Measurements from ENCODE around the gene DNAJC17. TPM values are rescaled to one million over a fixed set of nuclear protein-coding genes. Genes with fewer than 3 reads are reported as not detected.

The DNAJC17 gene
- total and polyA plus RNA-seq, 12 donors: 27.4 to 174 (median 42.6) TPM

- peaks cover 0 to 35% of the 10 kb centered on the region in 2 donors for H3K36me3 ChIP-seq (replicated peaks in 1 of 2)
These were observed 37.0 kb downstream of the DNAJC17 start for GRCh38 chr15:40770147-40770721.

GRCh38 chr15:40769274-40770146 lies 37.8 kb downstream of the DNAJC17 start, which contains the start of gene C15orf62:
TSS of gene C15orf62 (plus strand) at chr15:40769980. CDS start at chr15:40770496, 516 bp downstream.
- WGBS, 4 donors: 38 to 55% (median 50%) methylated on average over 14 to 28 of the region's 28 CpGs
- H3K4me3 ChIP-seq: no peak within 1 kb of the TSS
- intact Hi-C loops (cut with DNase I): no loop called here
- peaks cover 0 to 28% of the 10 kb centered on the region in 2 donors for H3K36me3 ChIP-seq (replicated peaks in 1 of 2)
- TF ChIP-seq POLR2A (IDR thresholded peaks at IDR 0.05) (no peak), CTCF (IDR thresholded peaks at IDR 0.05) (no peak)
- DNase-seq: peak; percentile 56 to 81 (median 73)
- H3K9me3 ChIP-seq (replicated peaks in 1 of 3): no peaks in the 10 kb centered on the region
- peak within 1 kb of the TSS in 3 of 5 donors; percentile 47 to 59 (median 57) for H3K27ac ChIP-seq
- H3K4me1 ChIP-seq (replicated peaks in 1 of 2): peaks cover 30 to 36% of the 10 kb centered on the region in 2 donors
- no peaks in the 10 kb centered on the region for H3K27me3 ChIP-seq

More at GRCh38 chr15:40770147-40770721, 37.0 kb downstream of the DNAJC17 start:
- WGBS, 4 donors: 64 to 90% (median 81%) methylated on average over 2 to 17 of the region's 17 CpGs
- no peak for DNase-seq
- intact Hi-C loops (cut with DNase I): no loop called here
- Histone ChIP-seq H3K27ac (peak overlapping the region in 2 of 5 donors; percentile 57 to 59), H3K27me3 (no peaks in the 10 kb centered on the region), H3K4me1 (replicated peaks in 1 of 2) (peaks cover 25 to 29% of the 10 kb centered on the region in 2 donors), H3K4me3 (no peak overlapping the region), H3K9me3 (replicated peaks in 1 of 3) (no peaks in the 10 kb centered on the region)
- no peak for TF ChIP-seq POLR2A (IDR thresholded peaks at IDR 0.05)
- no peak for TF ChIP-seq CTCF (IDR thresholded peaks at IDR 0.05)

GRCh38 chr15:40768521-40769273 lies 38.6 kb downstream of the DNAJC17 start:
- H3K9me3 ChIP-seq (replicated peaks in 1 of 3): no peaks in the 10 kb centered on the region
- no peak overlapping the region for H3K4me3 ChIP-seq
- TF ChIP-seq POLR2A (IDR thresholded peaks at IDR 0.05): no peak
- TF ChIP-seq CTCF (IDR thresholded peaks at IDR 0.05): no peak
- no peak for DNase-seq
- peaks cover 38 to 45% of the 10 kb centered on the region in 2 donors for H3K4me1 ChIP-seq (replicated peaks in 1 of 2)
- no peaks in the 10 kb centered on the region for H3K27me3 ChIP-seq
- intact Hi-C loops (cut with DNase I): no loop called here
- 71 to 82% (median 79%) methylated on average over 11 to 21 of the region's 21 CpGs for WGBS, 4 donors
- H3K27ac ChIP-seq: peak overlapping the region in 3 of 5 donors; percentile 47 to 59 (median 57)
- peaks cover 0 to 20% of the 10 kb centered on the region in 2 donors for H3K36me3 ChIP-seq (replicated peaks in 1 of 2)
